Measurements from ENCODE around the gene P3R3URF. TPM values are rescaled to one million over a fixed set of nuclear protein-coding genes. Genes with fewer than 3 reads are reported as not detected.
"Not testable (repeated sequence)": the region's sequence is repeated elsewhere in the genome, so short reads cannot be mapped to it uniquely, and the experiment has no call there.

The P3R3URF gene
- not detected in 2 replicates for total RNA-seq (ENCODE audit: low replicate concordance)
- long read RNA-seq, result 0 reads

- no peak for DNase-seq (ENCODE audit: extremely low spot score, unreplicated experiment)
- H3K27me3 Mint-ChIP-seq, result peaks cover 3% of the 10 kb centered on the region
- no peak within 1 kb of the TSS for H3K4me3 Mint-ChIP-seq
- H3K36me3 Mint-ChIP-seq, result no peaks in the 10 kb centered on the region
- no peak within 1 kb of the TSS for H3K27ac Mint-ChIP-seq
- TF ChIP-seq, protein P1, sequence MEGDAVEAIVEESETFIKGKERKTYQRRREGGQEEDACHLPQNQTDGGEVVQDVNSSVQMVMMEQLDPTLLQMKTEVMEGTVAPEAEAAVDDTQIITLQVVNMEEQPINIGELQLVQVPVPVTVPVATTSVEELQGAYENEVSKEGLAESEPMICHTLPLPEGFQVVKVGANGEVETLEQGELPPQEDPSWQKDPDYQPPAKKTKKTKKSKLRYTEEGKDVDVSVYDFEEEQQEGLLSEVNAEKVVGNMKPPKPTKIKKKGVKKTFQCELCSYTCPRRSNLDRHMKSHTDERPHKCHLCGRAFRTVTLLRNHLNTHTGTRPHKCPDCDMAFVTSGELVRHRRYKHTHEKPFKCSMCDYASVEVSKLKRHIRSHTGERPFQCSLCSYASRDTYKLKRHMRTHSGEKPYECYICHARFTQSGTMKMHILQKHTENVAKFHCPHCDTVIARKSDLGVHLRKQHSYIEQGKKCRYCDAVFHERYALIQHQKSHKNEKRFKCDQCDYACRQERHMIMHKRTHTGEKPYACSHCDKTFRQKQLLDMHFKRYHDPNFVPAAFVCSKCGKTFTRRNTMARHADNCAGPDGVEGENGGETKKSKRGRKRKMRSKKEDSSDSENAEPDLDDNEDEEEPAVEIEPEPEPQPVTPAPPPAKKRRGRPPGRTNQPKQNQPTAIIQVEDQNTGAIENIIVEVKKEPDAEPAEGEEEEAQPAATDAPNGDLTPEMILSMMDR (conservative IDR thresholded peaks at IDR 0.05), result no peak
- peaks cover 4% of the 10 kb centered on the region for H3K4me1 Mint-ChIP-seq (ENCODE audit: unreplicated experiment)
- no peaks in the 10 kb centered on the region for H3K9me3 Mint-ChIP-seq
These were observed at the start of gene P3R3URF for GRCh38 chr1:46176211-46176865. TSS of gene P3R3URF (minus strand) at chr1:46176488. CDS start at chr1:46176471, 17 bp downstream.

- TF ChIP-seq, protein P1 (conservative IDR thresholded peaks at IDR 0.05), result no peak
- H3K4me1 Mint-ChIP-seq (ENCODE audit: unreplicated experiment), result peaks cover 15% of the 10 kb centered on the region
- no peaks in the 10 kb centered on the region for H3K27me3 Mint-ChIP-seq
- no peak for DNase-seq (ENCODE audit: extremely low spot score, unreplicated experiment)
- H3K27ac Mint-ChIP-seq, result no peak overlapping the region
- H3K4me3 Mint-ChIP-seq, result no peak overlapping the region
- no peaks in the 10 kb centered on the region for H3K9me3 Mint-ChIP-seq
- no peaks in the 10 kb centered on the region for H3K36me3 Mint-ChIP-seq
These were observed 48.7 kb upstream of the P3R3URF start for GRCh38 chr1:46224966-46225365.

GRCh38 chr1:46223472-46223943 is 47.2 kb upstream of the P3R3URF start:
- TF ChIP-seq, protein P1 (conservative IDR thresholded peaks at IDR 0.05), result peak; percentile 95
- no peaks in the 10 kb centered on the region for H3K27me3 Mint-ChIP-seq
- H3K27ac Mint-ChIP-seq, result no peak overlapping the region
- H3K36me3 Mint-ChIP-seq, result no peaks in the 10 kb centered on the region
- no peak overlapping the region for H3K4me3 Mint-ChIP-seq
- no peaks in the 10 kb centered on the region for H3K9me3 Mint-ChIP-seq
- H3K4me1 Mint-ChIP-seq (ENCODE audit: unreplicated experiment), result peaks cover 15% of the 10 kb centered on the region
- no peak for DNase-seq (ENCODE audit: extremely low spot score, unreplicated experiment)

DNA sequence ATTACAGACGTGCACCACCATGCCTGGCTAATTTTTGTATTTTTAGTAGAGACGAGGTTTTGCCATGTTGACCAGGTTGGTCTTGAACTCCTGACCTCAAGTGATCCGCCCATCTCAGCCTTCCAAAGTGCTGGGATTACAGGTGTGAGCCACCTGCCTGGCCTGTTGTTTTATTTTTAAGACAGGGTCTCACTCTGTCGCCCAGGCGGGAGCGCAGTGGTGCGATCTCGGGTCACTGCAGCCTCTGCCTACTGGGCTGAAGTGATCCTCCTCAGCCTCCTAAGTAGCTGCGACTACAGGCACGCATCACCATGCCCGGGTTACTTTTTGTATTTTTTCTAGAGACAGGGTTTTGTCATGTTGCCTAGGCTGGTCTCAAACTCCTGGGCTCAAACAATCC is 46.8 kb upstream of the P3R3URF start:
- not testable (repeated sequence) for H3K9me3 Mint-ChIP-seq

DNA sequence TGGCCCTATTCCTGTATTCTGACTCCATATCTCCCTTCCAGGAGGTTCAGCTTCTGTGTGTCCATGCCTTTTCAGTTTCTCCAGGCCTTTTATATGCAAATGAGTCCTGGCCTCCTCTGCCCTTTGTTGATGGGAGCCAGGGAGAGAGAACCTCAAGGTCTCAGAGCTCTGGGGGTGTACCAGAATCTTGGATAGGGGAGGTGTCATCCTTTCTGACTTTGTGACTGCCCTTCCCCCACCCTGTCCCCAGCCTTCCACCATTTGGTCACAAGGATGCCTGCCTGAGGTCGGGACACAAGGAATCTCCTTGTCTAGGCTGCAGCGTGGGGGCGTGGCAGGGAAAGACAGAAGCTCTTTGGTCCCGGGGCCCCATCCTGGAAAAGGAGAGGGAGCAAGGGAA is 45.5 kb upstream of the P3R3URF start:
- Mint-ChIP-seq H3K27me3 (no peaks in the 10 kb centered on the region), H3K4me1 (ENCODE audit: unreplicated experiment) (peaks cover 15% of the 10 kb centered on the region), H3K4me3 (no peak overlapping the region), H3K36me3 (no peaks in the 10 kb centered on the region), H3K9me3 (no peaks in the 10 kb centered on the region), H3K27ac (no peak overlapping the region)
- no peak for DNase-seq (ENCODE audit: extremely low spot score, unreplicated experiment)
- TF ChIP-seq, protein P1 (conservative IDR thresholded peaks at IDR 0.05), result no peak

More for the DNA sequence above, 46.8 kb upstream of the P3R3URF start:
- not testable (repeated sequence) for H3K27me3 Mint-ChIP-seq; H3K27ac Mint-ChIP-seq; H3K36me3 Mint-ChIP-seq; H3K4me3 Mint-ChIP-seq; DNase-seq (ENCODE audit: extremely low spot score, unreplicated experiment)
- peaks cover 15% of the 10 kb centered on the region for H3K4me1 Mint-ChIP-seq (ENCODE audit: unreplicated experiment)

- H3K9me3 Mint-ChIP-seq, result no peaks in the 10 kb centered on the region
- TF ChIP-seq, protein P1 (conservative IDR thresholded peaks at IDR 0.05), result no peak
- peaks cover 15% of the 10 kb centered on the region for H3K4me1 Mint-ChIP-seq (ENCODE audit: unreplicated experiment)
- no peak overlapping the region for H3K4me3 Mint-ChIP-seq
- no peak overlapping the region for H3K27ac Mint-ChIP-seq
- H3K36me3 Mint-ChIP-seq, result no peaks in the 10 kb centered on the region
- no peak for DNase-seq (ENCODE audit: extremely low spot score, unreplicated experiment)
- H3K27me3 Mint-ChIP-seq, result no peaks in the 10 kb centered on the region
These were observed 44.5 kb upstream of the P3R3URF start for GRCh38 chr1:46220808-46221207.

Data from type B pancreatic cell (in vitro differentiated cells).